Measurements from ENCODE around the gene PTPRT.

The PTPRT gene

GRCh38 chr20:42192321-42192720 is 997.4 kb downstream of the PTPRT start:
- intact Hi-C loops (cut with DNase I; ENCODE audit: low total_unique reads) = no loop called here
- H3K36me3 ChIP-seq = no peaks in the 10 kb centered on the region
- no peaks in the 10 kb centered on the region for H3K4me1 ChIP-seq
- no peak for DNase-seq
- H3K27ac ChIP-seq = no peak overlapping the region
- TF ChIP-seq CTCF (IDR thresholded peaks at IDR 0.05) = no peak
- H3K9me3 ChIP-seq = no peaks in the 10 kb centered on the region
- H3K27me3 ChIP-seq = no peaks in the 10 kb centered on the region
- no peak overlapping the region for H3K4me3 ChIP-seq

GRCh38 chr20:42191140-42191860 is 998.4 kb downstream of the PTPRT start:
- Histone ChIP-seq H3K4me3 (no peak overlapping the region), H3K9me3 (no peaks in the 10 kb centered on the region), H3K4me1 (no peaks in the 10 kb centered on the region), H3K27me3 (no peaks in the 10 kb centered on the region), H3K36me3 (no peaks in the 10 kb centered on the region), H3K27ac (no peak overlapping the region)
- intact Hi-C loops (cut with DNase I; ENCODE audit: low total_unique reads) = no loop called here
- no peak for TF ChIP-seq CTCF (IDR thresholded peaks at IDR 0.05)
- no peak for DNase-seq

- Histone ChIP-seq H3K4me3 (no peak overlapping the region), H3K27ac (no peak overlapping the region), H3K4me1 (no peaks in the 10 kb centered on the region), H3K9me3 (no peaks in the 10 kb centered on the region), H3K36me3 (no peaks in the 10 kb centered on the region), H3K27me3 (no peaks in the 10 kb centered on the region)
- intact Hi-C loops (cut with DNase I; ENCODE audit: low total_unique reads) = no loop called here
- TF ChIP-seq CTCF (IDR thresholded peaks at IDR 0.05) = no peak
- no peak for DNase-seq
Measured at GRCh38 chr20:42190084-42190483, 999.6 kb downstream of the PTPRT start.

- Histone ChIP-seq H3K9me3 (no peaks in the 10 kb centered on the region), H3K27ac (no peak overlapping the region), H3K4me1 (no peaks in the 10 kb centered on the region), H3K27me3 (no peaks in the 10 kb centered on the region), H3K36me3 (no peaks in the 10 kb centered on the region), H3K4me3 (no peak overlapping the region)
- DNase-seq = no peak
- intact Hi-C loops (cut with DNase I; ENCODE audit: low total_unique reads) = no loop called here
- TF ChIP-seq CTCF (IDR thresholded peaks at IDR 0.05) = no peak
Measured at GRCh38 chr20:42186337-42186736, 1003.4 kb downstream of the PTPRT start.

GRCh38 chr20:42183147-42183546 is 1006.6 kb downstream of the PTPRT start:
- Histone ChIP-seq H3K4me3 (no peak overlapping the region), H3K4me1 (no peaks in the 10 kb centered on the region), H3K27ac (no peak overlapping the region), H3K27me3 (no peaks in the 10 kb centered on the region), H3K36me3 (no peaks in the 10 kb centered on the region), H3K9me3 (no peaks in the 10 kb centered on the region)
- TF ChIP-seq CTCF (IDR thresholded peaks at IDR 0.05) = no peak
- intact Hi-C loops (cut with DNase I; ENCODE audit: low total_unique reads) = no loop called here
- no peak for DNase-seq

- TF ChIP-seq CTCF (IDR thresholded peaks at IDR 0.05) = no peak
- no peak for DNase-seq
- no peaks in the 10 kb centered on the region for H3K36me3 ChIP-seq
- H3K27ac ChIP-seq = no peak overlapping the region
- H3K9me3 ChIP-seq = no peaks in the 10 kb centered on the region
- no peak overlapping the region for H3K4me3 ChIP-seq
- no peaks in the 10 kb centered on the region for H3K27me3 ChIP-seq
- no peaks in the 10 kb centered on the region for H3K4me1 ChIP-seq
- intact Hi-C loops (cut with DNase I; ENCODE audit: low total_unique reads) = no loop called here
Measured at GRCh38 chr20:42181064-42181463, 1008.6 kb downstream of the PTPRT start.
